GM19324 (cell line): ENCODE data around the gene ZNF331.
A peak's percentile ranks its signal among the peaks of the same experiment; 100 is the strongest.

Experiments used
- ATAC-seq: cut with Tn5 transposase; IDR thresholded peaks from one replicate; pipeline ENCODE4 v1.9.1; 2021; ENCODE audit warnings: mild to moderate bottlenecking, moderate library complexity; ENCODE audit not compliant: unreplicated experiment, low FRiP score

The ZNF331 gene

DNA sequence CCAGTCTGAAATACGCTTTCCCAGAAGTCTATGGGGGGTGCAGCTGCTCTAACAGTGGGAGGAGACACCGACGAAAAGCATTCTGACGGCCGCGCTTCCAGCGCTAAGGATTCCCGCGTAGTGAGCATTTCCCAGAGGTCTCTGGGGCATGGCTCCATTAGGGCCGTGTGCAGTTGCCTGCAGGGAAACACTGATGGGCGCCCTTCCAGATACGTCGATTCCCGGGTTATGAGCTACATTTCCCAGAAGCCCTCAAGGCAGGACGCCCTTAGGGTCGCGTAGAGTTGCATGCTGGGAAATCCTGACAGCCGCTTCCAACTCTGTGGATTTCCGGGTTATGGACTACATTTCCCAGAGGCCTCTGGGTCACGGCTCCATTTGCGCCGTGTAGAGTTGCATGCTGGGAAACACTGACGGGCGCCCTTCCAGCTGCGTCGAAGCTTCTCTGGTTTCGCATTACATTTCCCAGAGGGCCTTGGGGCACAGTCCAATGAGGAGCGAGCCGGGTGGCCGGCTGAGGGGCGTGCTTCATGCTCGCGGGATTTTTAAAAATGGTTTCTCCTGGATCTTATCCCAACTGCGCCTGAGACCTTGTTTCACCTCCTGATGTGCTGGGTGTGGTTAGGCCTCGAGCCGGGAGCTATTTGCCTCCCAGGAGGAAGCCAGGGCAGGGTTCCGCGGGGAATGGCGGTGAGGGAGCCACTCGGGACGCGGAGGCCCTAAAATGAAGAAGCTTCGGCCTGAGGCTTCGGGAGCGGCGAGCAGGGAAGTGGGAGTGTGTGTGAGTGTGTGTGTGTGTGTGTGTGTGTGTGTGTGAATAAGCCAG is 17.2 kb upstream of the ZNF331 start:
- peak; percentile 78 for ATAC-seq

DNA sequence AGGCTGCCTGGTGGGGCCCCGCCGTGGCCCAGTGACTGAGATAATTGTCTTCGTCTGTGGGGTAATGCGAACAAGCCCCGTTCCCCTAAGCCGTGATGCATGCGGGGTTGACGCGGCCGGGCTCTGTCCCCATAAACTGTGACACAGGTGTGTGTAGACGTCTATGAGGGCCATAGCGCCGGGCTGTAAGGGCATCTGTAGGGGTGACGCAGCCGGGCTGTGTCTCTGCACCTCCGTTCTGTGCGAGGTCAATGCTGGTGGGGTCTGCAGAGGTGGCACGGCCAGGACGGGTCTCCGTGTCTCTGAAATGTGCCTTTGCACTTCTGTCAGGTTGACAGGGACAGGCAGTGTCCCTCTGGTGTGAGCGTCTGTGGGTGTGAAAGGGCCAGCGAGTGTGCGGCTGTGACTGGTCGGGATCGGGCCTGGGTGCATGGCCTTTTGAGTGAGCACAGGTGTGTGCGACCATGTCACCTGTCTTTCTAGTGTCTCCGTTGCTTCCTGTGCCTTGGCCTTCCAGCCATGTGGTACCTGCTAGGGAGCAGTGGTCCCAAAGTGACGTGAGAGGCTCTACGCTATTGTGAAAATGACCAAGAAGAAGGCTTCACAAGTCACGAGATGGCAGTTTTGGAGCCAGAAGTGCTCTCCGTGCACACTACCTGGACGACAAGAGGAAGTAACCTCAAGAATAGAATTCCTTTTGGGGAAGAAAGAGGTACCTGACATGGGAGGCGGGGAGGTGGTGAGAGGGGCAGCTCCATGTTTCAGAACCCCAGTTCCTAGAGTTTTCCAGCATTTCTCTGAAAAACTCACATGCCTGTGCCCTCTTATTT is 16.4 kb upstream of the ZNF331 start:
- ATAC-seq: no peak

- no peak for ATAC-seq
Measured at GRCh38 chr19:53525922-53526321, 12.0 kb upstream of the ZNF331 start.

DNA sequence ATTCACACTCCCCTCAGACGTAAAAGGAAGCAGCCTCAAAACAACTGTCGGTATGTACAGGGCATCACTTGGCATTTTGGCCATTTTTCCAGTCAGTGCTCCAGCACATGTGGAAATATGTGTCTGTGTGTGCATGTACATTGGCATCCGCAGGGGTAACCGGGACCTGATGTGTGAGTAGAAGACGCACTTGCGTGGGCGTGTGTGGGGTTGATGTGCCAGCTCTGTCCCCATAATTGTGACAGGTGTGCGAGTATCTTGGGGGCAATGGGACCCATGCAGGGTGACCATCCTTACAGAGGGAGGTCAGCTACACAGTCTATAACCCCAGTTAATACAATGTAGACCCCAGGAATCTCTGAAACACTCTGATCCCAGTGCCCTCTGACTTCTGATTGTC is 7.3 kb upstream of the ZNF331 start:
- ATAC-seq: no peak

- ATAC-seq: no peak
Measured at GRCh38 chr19:53531457-53531856, 6.5 kb upstream of the ZNF331 start.

GRCh38 chr19:53532362-53532761 is 5.6 kb upstream of the ZNF331 start:
- no peak for ATAC-seq

- no peak for ATAC-seq
Measured at GRCh38 chr19:53536225-53536548, 1.8 kb upstream of the ZNF331 start.

DNA sequence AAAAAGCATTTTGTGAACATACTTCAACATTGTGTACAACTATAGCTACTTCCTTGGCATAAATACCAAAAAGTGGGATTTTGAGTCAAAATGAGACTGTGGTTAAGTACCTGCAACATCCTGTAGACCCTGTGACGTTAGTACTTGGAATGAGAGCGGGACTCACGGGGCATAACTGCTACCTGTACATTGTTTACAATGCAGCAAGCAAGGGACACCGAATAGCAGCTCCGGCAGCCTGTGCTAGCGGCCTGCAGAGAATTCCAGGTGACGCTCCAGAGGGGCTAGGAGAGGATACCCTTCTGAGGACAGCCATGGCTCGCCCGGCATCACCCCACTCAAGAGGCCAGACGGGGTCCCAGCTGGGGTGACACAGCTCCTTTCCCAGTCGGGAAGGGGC is 824 bp upstream of the ZNF331 start:
- no peak for ATAC-seq

- ATAC-seq: no peak
Measured at GRCh38 chr19:53538378-53539109, 599 bp downstream of the ZNF331 start.

DNA sequence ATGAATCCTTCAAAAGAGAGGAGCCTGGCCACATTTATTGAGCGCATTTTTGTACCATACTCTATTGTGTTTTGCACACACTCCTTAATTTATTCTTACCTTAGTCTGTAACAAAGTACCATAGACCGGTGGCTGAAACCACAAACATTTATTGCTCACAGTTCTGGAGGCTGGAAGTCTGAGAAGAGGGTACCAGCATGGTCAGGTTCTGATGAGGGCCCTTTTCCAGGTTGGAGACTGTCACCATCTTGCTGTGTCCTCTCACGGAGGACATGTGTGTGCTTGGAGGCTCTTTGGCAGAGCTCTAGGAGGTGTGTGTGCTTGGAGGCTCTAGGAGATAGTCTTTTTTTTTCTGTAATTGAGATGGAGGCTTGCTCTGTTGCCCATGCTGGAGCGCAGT is 2.1 kb downstream of the ZNF331 start:
- ATAC-seq: no peak

- no peak for ATAC-seq
Measured at GRCh38 chr19:53541971-53542370, 4.0 kb downstream of the ZNF331 start.

DNA sequence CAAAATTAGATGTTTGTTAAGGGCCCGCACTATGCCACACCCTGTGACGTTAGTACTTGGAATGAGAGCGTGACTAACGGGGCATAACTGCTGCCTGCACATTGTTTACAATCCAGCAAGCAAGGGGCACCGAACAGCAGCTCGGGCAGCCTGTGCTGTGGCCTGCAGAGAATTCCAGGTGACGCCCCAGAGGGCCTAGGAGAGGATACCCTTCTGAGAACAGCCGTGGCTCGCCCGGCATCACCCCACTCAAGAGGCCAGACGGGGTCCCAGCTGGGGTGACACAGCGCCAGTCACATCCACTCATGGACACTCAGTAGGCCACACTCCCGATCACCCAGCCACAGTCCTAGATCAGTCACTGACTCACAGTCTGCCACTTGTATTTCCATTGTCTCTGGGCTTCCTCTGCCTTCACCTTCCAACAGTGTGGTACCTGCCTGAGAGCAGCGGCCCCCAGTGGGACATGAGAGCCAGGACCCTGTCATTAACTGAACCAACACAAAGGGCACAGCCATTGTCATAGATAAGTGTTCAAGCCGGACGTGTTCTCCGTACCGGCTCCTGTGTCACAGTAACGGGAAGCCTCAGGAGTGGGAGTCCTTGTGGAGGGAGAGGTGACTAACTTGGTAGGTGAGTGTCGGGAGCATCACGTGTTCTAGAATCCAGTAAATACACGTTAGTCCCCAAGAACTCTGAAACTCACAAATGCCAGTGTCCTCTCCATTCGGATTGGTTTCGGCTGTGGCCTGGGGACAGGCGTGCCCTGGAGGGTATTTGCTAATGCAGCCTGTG is 7.5 kb downstream of the ZNF331 start:
- ATAC-seq: no peak

- no peak for ATAC-seq
Measured at GRCh38 chr19:53546758-53547513, 9.0 kb downstream of the ZNF331 start.

DNA sequence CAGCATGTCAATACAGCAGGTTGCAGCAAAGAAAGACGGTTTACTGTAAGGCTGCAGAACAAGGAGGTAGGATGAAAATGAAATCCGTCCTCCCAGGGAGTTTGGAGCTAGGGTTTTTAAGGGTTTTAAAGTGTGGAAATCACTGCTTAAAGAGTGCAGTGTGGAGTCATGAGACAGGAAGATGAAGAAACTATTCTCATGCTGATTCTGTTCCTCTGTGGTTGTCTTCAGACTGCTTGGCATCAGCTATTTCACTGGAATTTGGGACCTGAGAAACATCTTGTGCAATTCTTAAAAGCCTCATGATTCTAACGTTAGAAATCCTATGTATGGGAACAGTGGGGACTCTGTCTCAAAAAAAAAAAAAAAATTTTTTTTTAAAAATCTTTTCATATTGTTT is 11.4 kb downstream of the ZNF331 start:
- no peak for ATAC-seq

DNA sequence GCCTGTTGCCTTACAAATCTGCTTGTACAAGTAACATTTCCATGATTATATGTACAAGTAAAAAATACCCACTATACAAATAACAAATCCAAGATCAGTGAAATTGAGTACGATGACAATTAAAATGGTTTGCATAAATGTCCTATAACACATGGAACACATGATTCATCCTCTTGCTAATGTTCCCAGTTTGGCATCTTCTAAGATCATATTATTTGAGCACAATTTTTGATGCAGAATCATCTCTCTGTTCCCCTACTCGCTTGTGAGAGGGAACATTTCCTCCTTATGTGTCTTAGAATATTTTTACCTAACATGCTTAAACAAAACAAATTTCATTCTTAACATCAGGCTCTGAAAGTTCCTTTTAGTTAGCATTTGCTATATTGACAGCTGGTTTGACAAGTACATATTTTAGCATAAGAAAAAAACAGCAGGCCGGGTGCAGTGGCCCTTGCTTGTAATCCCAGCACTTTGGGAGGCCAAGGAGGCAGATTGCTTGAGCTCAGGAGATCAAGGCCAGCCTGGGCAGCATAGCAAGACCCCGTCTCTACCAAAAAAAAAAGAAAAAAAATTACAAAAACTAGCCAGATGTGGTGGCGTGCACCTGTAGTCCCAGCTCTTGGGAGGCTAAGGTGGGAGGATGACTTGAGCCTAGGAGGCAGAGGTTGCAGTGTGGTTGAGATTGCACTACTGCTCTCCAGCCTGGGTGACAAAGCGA is 14.2 kb downstream of the ZNF331 start:
- no peak for ATAC-seq

- ATAC-seq: no peak
Measured at GRCh38 chr19:53553156-53553555, 15.2 kb downstream of the ZNF331 start.

DNA sequence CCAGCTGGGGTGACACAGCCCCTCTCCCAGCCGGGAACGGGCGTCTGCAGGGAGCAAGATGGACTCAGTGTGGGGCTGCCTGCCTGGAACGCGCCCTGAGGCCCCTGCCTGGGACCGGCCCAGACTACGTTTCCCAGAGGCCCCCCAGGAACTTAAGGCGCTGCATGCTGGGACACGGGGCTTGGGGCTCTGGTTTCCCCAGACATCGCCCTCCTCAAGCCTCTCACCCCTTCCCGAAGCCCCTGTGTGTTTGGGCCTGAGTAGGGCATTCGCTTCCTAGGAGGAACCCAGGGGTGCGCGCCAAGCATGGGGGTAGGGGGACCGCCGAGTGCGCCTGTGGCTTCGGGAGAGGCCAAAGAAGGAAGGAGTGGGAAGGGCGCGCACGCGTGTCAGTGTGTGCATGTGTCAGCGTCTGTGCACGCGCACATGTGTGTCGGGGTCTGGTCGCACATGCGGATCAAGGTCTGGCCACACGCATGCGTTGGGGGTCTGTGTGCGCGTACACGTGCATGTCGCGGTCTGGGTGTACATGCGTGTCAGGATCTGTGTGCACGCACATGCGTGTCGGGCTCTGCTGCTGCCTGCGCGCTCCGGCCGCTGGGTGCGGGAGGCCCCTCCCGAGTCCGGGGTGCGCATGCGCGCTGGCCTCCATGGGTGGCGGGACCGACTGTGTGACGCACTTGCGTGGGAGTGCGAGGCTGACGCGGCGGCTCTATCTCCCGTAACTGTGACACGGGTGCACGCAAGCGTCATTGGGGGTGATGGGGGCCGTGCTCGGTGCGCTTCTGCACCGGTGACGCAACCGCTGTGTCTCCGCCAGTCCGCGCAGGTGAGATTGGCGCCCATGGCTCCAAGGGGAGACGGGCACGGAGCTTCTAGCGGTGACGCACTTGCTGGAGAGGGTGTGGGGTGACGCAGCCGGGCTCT is 16.2 kb downstream of the ZNF331 start:
- peak; percentile 64 for ATAC-seq

GRCh38 chr19:53554804-53555203 is 16.9 kb downstream of the ZNF331 start:
- no peak for ATAC-seq
